Gastrocnemius medialis (tissue), 4 donors: ENCODE data around the gene CDKN2B-AS1. TPM values are rescaled to one million over a fixed set of nuclear protein-coding genes. Genes with fewer than 3 reads are reported as not detected.

Source experiments
- ATAC-seq, 2 donors: fragments of 150-250 bp; one replicate each; pipeline ENCODE4 v1.9.1; 2016
- DNase-seq, 2 donors: peaks; one replicate each; pipeline ENCODE4 v3.0.0-alpha.2; 2019
- H3K27ac ChIP-seq, 4 donors: fragments of 200-600 bp; sonication (generic); 1 replicate in 1 of 4; 2 replicates in 3 of 4; pipeline ENCODE4 v1.5.1; 2016 to 2018; ENCODE audit warnings: mild to moderate bottlenecking in 2 of 4, moderate library complexity in 1 of 4
- H3K27me3 ChIP-seq, 3 donors: fragments of 200-600 bp; sonication (generic) in 2 of 3; 1 replicate in 1 of 3; 2 replicates in 2 of 3; pipeline versions ENCODE4 v1.5.1 to v1.6.0; 2016 to 2019; ENCODE audit warnings: mild to moderate bottlenecking in 1 of 3, moderate library complexity in 1 of 3
- H3K36me3 ChIP-seq, 2 donors: fragments of 200-600 bp; sonication (generic) in 1 of 2; one replicate each; pipeline ENCODE4 v1.5.1; 2017 to 2018
- H3K4me1 ChIP-seq, 2 donors: fragments of 200-600 bp; sonication (generic) in 1 of 2; one replicate each; pipeline ENCODE4 v1.5.1; 2016 to 2017; ENCODE audit warnings: mild to moderate bottlenecking in 2 of 2
- H3K4me3 ChIP-seq, 4 donors: fragments of 200-600 bp; sonication (generic) in 3 of 4; 1 replicate in 1 of 4; 2 replicates in 3 of 4; pipeline ENCODE4 v1.5.1; 2016 to 2019; ENCODE audit warnings: mild to moderate bottlenecking in 2 of 4
- H3K9me3 ChIP-seq, 3 donors: fragments of 200-600 bp; sonication (generic) in 2 of 3; 1 replicate in 1 of 3; 2 replicates in 2 of 3; pipeline ENCODE4 v1.5.1; 2016 to 2019
- CTCF ChIP-seq, 5 experiments: fragments of 450-650 bp in 3 of 5; fragments of 200-600 bp in 2 of 5; sonication (generic) in 2 of 5; IDR thresholded peaks in 4 of 5; conservative IDR thresholded peaks in 1 of 5; 1 replicate in 4 of 5; 2 replicates in 1 of 5; pipeline ENCODE4 v1.5.1; 2016 to 2019; ENCODE audit warnings: antibody characterized with exemption in 5 of 5, mild to moderate bottlenecking in 3 of 5, moderate library complexity in 3 of 5
- POLR2A ChIP-seq, 2 donors: fragments of 450-650 bp; IDR thresholded peaks; one replicate each; pipeline ENCODE4 v1.6.1; 2017; ENCODE audit warnings: antibody characterized with exemption in 2 of 2, mild to moderate bottlenecking in 2 of 2, moderate library complexity in 2 of 2
- in situ Hi-C, 4 donors: fragments of 200-750 bp; cut with MboI; loops; one replicate each; pipeline versions ENCODE4 v1.15.0 to v1.8.0; 2017; ENCODE audit warnings: low sequenced_read_pairs in 4 of 4
- intact Hi-C: fragments of 100-400 bp; cut with DNase I; formaldehyde crosslinking; loops from one replicate; pipeline ENCODE4 v1.15.1; 2023; ENCODE audit warnings: low total_unique reads
- total RNA-seq, 4 donors: library from RNA; depleted of rRNA; stranded (reverse); fragments of >200 nt; gene quantifications; one replicate each; pipeline versions ENCODE4 v1.1.0 to v1.2.3, GENCODE V29; 2016

CDKN2B-AS1 gene
- total RNA-seq, 4 donors from 2014 or later: 0.46 TPM; not detected in 3

- in situ Hi-C loops (no loop called here), intact Hi-C loops (no loop called here)
- Histone ChIP-seq H3K4me3 (no peak overlapping the region), H3K27ac (no peak overlapping the region), H3K36me3 (no peaks in the 10 kb centered on the region), H3K4me1 (peaks cover 0 to 8% of the 10 kb centered on the region in 2 donors), H3K27me3 (no peaks in the 10 kb centered on the region), H3K9me3 (no peaks in the 10 kb centered on the region)
- DNase-seq: no peak
- ATAC-seq: no peak
- TF ChIP-seq POLR2A (IDR thresholded peaks at IDR 0.05) (no peak), CTCF (IDR thresholded peaks at IDR 0.05 in 4 of 5, conservative IDR thresholded peaks at IDR 0.05 in 1 of 5) (no peak)
Measured at GRCh38 chr9:22156586-22156985, 162.0 kb downstream of the CDKN2B-AS1 start.

DNA sequence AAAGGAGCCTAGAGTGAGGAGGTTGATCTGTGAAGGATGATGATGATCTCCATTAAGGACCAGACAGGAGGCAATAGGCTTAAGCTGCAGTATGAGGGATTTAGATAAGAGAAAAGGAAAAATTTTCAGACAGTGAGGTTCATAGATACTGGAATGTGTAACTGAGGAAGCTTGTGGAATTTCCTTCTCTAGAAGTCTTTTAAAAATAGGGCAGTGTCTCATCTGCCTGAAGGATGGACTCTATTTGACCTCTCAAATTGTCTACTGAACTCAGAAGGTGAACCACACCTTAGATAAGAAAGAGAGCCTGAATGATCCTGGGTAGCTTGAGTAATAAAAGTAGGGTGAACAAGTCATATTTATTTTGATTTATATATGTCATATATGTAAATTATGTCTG lies 162.7 kb downstream of the CDKN2B-AS1 start:
- Histone ChIP-seq H3K9me3 (no peaks in the 10 kb centered on the region), H3K4me3 (no peak overlapping the region), H3K36me3 (no peaks in the 10 kb centered on the region), H3K27ac (no peak overlapping the region), H3K27me3 (no peaks in the 10 kb centered on the region), H3K4me1 (peaks cover 0 to 8% of the 10 kb centered on the region in 2 donors)
- intact Hi-C loops (no loop called here), in situ Hi-C loops (no loop called here)
- no peak for ATAC-seq
- DNase-seq: no peak
- TF ChIP-seq POLR2A (IDR thresholded peaks at IDR 0.05) (no peak), CTCF (IDR thresholded peaks at IDR 0.05 in 4 of 5, conservative IDR thresholded peaks at IDR 0.05 in 1 of 5) (no peak)

- no peak overlapping the region for H3K4me3 ChIP-seq
- H3K27me3 ChIP-seq: no peaks in the 10 kb centered on the region
- in situ Hi-C loops: no loop called here
- DNase-seq (no peak), ATAC-seq (no peak)
- intact Hi-C loops: no loop called here
- no peaks in the 10 kb centered on the region for H3K36me3 ChIP-seq
- H3K9me3 ChIP-seq: no peaks in the 10 kb centered on the region
- H3K4me1 ChIP-seq: peaks cover 0 to 8% of the 10 kb centered on the region in 2 donors
- no peak overlapping the region for H3K27ac ChIP-seq
- no peak for TF ChIP-seq POLR2A (IDR thresholded peaks at IDR 0.05)
- no peak for TF ChIP-seq CTCF (IDR thresholded peaks at IDR 0.05 in 4 of 5, conservative IDR thresholded peaks at IDR 0.05 in 1 of 5)
Measured at GRCh38 chr9:22157828-22158227, 163.2 kb downstream of the CDKN2B-AS1 start.

- intact Hi-C loops (no loop called here), in situ Hi-C loops (no loop called here)
- ATAC-seq (no peak), DNase-seq (no peak)
- no peak for TF ChIP-seq CTCF (IDR thresholded peaks at IDR 0.05 in 4 of 5, conservative IDR thresholded peaks at IDR 0.05 in 1 of 5)
- TF ChIP-seq POLR2A (IDR thresholded peaks at IDR 0.05): no peak
- no peaks in the 10 kb centered on the region for H3K27me3 ChIP-seq
- H3K4me1 ChIP-seq: peaks cover 0 to 8% of the 10 kb centered on the region in 2 donors
- H3K27ac ChIP-seq: no peak overlapping the region
- H3K4me3 ChIP-seq: no peak overlapping the region
- no peaks in the 10 kb centered on the region for H3K9me3 ChIP-seq
- no peaks in the 10 kb centered on the region for H3K36me3 ChIP-seq
Measured at GRCh38 chr9:22158271-22158670, 163.7 kb downstream of the CDKN2B-AS1 start.

GRCh38 chr9:22158927-22159346 lies 164.3 kb downstream of the CDKN2B-AS1 start:
- peak; percentile 33 to 41 for DNase-seq
- in situ Hi-C loops: no loop called here
- TF ChIP-seq POLR2A (IDR thresholded peaks at IDR 0.05): no peak
- TF ChIP-seq CTCF (IDR thresholded peaks at IDR 0.05 in 4 of 5, conservative IDR thresholded peaks at IDR 0.05 in 1 of 5): no peak

More at GRCh38 chr9:22158927-22159346, 164.3 kb downstream of the CDKN2B-AS1 start:
- intact Hi-C loops: no loop called here
- peaks cover 0 to 8% of the 10 kb centered on the region in 2 donors for H3K4me1 ChIP-seq
- H3K27ac ChIP-seq: no peak overlapping the region
- H3K36me3 ChIP-seq: no peaks in the 10 kb centered on the region
- no peak overlapping the region for H3K4me3 ChIP-seq
- peak; percentile 68 to 74 for ATAC-seq
- H3K27me3 ChIP-seq: no peaks in the 10 kb centered on the region
- H3K9me3 ChIP-seq: no peaks in the 10 kb centered on the region
